ENCODE results near the gene PRDM12. TPM values are rescaled to one million over a fixed set of nuclear protein-coding genes. Genes with fewer than 3 reads are reported as not detected.

Gene PRDM12
- total RNA-seq, 1 donor: not detected

DNA sequence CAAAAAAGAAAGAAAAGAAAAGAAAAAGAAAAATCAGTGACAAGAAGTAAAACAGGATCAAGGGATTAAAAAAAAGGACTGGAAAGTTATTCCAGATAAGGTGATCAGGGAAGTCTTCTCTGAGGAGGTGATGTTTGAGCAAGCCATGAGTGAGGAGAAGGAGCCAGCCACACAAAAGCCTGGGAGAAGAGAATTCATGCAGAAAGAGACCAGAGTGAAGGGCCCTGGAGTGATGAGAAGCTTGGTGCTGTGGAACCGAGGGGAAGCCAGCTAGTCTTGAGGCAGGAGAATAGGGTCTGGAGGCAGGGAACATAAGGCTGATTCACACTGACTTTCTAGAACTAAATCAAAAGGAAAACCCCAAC is 25.2 kb downstream of the PRDM12 start:
- no peaks in the 10 kb centered on the region for H3K9me3 ChIP-seq (ENCODE audit: low read depth, low read length)

DNA sequence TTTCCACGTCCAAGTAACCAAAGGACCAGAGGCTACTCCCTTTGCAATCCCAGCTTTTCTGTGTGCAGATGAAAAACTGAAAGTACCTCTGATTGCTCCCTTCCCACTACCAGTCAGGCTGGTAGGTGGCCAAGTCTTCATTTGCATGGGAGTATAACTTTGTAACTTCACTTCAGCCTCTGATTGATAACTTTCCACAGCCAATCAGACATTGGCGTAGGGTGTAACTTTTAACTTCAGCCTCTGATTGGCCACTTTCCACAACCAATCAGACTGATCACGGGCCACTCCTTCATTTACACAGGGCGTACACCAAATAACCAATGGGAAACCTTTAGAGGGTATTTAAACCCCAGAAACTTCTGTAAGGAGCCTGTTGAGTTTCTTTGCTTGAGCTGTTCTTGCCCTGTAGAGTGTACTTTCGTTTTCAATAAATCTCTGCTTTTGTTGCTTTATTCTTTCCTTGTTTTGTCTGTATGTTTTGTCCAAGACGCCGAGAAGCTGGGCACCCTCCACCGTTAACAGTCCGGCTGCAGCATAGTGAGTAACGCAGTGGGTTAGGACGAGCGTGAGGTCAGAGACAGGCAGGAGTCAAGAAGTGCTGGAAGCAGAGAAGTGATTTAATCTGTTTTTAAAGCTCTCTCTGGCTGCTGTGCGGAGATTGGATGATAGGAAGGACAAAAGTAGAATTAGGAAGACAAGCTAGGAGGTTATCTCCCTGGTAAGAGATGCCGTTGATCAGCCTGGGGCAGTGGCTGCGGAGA is 25.7 kb downstream of the PRDM12 start:
- no peaks in the 10 kb centered on the region for H3K9me3 ChIP-seq (ENCODE audit: low read depth, low read length)
- H3K4me1 ChIP-seq (ENCODE audit: insufficient read depth, low read length): peaks cover 16% of the 10 kb centered on the region
- H3K27me3 ChIP-seq (ENCODE audit: insufficient read depth, low read length): peaks cover under 1% of the 10 kb centered on the region
- H3K4me3 ChIP-seq (ENCODE audit: low read length): no peak overlapping the region

More for the DNA sequence above, 25.2 kb downstream of the PRDM12 start:
- Histone ChIP-seq H3K4me1 (ENCODE audit: insufficient read depth, low read length) (peaks cover 12% of the 10 kb centered on the region), H3K27me3 (ENCODE audit: insufficient read depth, low read length) (peaks cover 4% of the 10 kb centered on the region), H3K4me3 (ENCODE audit: low read length) (no peak overlapping the region)

DNA sequence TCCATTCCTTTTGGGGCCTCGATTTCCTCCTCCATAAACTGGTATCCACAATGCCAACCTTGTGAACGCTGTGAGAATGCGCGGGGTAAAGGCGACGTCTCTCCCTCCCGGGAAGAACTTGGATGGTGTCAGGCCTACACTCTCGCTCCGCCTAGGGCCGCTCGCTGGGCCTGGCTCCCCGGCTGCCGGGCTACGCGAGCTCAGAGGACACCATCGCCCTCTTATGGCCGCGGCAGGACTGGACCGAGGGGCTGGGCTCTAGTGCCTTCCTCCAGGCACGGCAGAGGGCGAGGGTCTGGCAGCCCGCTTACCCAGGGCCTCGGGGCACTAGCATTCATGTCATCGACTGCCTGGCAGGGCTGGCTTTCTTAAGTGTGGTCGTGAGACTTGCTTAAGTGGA is 27.9 kb downstream of the PRDM12 start:
- peaks cover 16% of the 10 kb centered on the region for H3K4me1 ChIP-seq (ENCODE audit: insufficient read depth, low read length)
- H3K27me3 ChIP-seq (ENCODE audit: insufficient read depth, low read length): no peaks in the 10 kb centered on the region
- H3K9me3 ChIP-seq (ENCODE audit: low read depth, low read length): no peaks in the 10 kb centered on the region
- H3K4me3 ChIP-seq (ENCODE audit: low read length): no peak overlapping the region

DNA sequence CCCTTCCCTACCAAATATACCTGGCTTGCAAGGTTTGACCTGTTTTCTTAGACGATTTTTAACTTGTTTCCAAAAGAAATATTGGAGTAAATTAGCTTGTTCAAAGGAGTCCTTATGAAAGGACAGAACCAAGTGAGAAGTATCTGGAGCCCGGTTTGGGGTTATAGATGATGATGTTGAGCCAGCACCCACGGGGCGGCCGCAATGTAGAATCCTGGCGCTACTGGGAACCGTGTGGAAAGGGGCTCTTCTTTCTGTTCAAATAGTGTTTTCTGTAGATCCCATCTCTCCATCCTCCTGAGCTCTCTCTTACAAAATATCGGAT is 28.7 kb downstream of the PRDM12 start:
- peak overlapping the region; percentile 74 for H3K4me3 ChIP-seq (ENCODE audit: low read length)
- peaks cover 16% of the 10 kb centered on the region for H3K4me1 ChIP-seq (ENCODE audit: insufficient read depth, low read length)
- H3K27me3 ChIP-seq (ENCODE audit: insufficient read depth, low read length): no peaks in the 10 kb centered on the region
- no peaks in the 10 kb centered on the region for H3K9me3 ChIP-seq (ENCODE audit: low read depth, low read length)

DNA sequence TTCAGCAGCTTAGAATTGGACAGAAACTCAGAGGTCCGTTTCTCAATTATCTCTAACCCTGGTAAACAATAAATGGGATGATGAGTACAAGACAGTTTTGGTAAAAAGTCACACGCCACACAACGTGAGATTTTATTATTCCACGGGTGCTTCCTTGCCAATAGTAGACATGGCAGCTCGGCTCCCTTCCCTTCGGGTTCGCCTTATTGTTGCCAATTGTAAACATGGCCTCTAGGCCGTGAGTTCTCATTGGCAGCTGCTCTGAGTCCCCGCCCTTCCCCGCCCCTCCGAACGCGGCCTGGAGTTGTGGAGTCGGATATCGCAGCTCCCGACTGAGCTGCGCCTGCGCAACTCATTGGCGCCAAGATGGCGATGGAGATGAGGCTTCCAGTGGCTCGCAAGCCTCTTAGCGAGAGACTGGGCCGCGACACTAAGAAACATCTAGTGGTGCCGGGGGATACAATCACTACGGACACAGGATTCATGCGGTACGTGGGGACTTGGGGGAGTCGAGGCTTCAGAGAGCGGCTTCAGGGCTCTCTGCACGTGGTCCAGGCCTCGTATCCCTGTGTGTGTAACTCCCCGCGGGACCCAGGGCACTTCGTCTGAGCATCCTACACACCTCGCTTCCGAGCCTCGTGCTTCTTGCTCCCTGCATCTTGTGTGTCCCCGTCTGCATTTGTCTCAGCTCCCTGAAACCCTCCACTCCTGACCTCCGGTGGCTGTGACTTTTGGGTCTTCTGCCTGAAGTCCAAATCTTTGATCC is 29.2 kb downstream of the PRDM12 start, which contains the start of gene EXOSC2:
Gene EXOSC2, plus strand, starts transcription at position 355 of the 766 bp plus-strand sequence. Its CDS starts 12 bp downstream, at position 367.
- peak within 1 kb of the TSS; percentile 74 for H3K4me3 ChIP-seq (ENCODE audit: low read length)
- H3K27me3 ChIP-seq (ENCODE audit: insufficient read depth, low read length): no peaks in the 10 kb centered on the region
- peaks cover 16% of the 10 kb centered on the region for H3K4me1 ChIP-seq (ENCODE audit: insufficient read depth, low read length)
- no peaks in the 10 kb centered on the region for H3K9me3 ChIP-seq (ENCODE audit: low read depth, low read length)

DNA sequence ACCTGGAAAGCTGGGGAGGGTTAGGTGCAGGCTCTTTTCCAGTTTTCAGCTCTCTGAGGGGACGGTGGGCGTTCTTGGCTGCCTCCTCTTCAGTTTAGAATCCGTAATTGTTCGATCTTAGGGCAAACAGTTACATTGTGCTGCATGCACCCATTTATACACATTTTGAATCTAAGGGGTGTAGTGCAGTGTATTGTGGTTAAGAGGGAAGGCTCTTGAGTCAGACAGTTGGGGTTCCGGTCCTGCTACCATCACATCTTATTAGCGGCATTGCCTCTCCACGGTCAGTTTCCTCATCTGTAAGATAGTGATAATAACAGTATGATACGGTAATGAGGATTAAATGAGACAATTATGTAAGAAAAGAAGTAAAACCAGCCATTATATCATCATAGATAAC is 29.8 kb downstream of the PRDM12 start:
- H3K4me1 ChIP-seq (ENCODE audit: insufficient read depth, low read length): peaks cover 16% of the 10 kb centered on the region
- H3K9me3 ChIP-seq (ENCODE audit: low read depth, low read length): no peaks in the 10 kb centered on the region
- peak overlapping the region; percentile 74 for H3K4me3 ChIP-seq (ENCODE audit: low read length)
- no peaks in the 10 kb centered on the region for H3K27me3 ChIP-seq (ENCODE audit: insufficient read depth, low read length)

DNA sequence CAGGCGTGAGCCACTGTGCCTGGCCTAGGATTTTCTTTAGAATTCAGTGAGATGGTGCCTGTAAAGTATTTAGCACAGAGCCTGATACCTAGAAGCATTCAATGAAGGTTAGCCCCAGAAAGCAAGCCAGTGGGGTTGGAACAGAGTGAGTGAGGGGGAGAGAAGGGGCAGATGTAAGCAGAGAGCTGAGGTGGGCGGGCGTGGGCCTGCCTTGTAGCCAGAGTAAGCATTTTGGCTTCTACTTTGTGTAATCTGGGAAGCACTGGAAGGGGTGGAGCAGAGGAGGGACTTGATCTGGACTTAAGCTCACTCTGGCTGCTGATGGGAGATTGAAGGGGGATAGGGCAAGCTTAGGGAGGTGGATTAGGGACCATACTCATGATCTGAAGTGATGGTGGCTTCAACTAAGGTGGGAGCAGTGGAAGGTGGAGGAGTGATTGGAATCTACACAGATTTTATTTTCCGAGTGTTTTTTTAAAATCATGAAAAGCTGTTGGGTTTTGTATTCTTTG is 31.8 kb downstream of the PRDM12 start:
- Histone ChIP-seq H3K4me3 (ENCODE audit: low read length) (no peak overlapping the region), H3K27me3 (ENCODE audit: insufficient read depth, low read length) (no peaks in the 10 kb centered on the region), H3K4me1 (ENCODE audit: insufficient read depth, low read length) (peaks cover 16% of the 10 kb centered on the region), H3K9me3 (ENCODE audit: low read depth, low read length) (no peaks in the 10 kb centered on the region)

DNA sequence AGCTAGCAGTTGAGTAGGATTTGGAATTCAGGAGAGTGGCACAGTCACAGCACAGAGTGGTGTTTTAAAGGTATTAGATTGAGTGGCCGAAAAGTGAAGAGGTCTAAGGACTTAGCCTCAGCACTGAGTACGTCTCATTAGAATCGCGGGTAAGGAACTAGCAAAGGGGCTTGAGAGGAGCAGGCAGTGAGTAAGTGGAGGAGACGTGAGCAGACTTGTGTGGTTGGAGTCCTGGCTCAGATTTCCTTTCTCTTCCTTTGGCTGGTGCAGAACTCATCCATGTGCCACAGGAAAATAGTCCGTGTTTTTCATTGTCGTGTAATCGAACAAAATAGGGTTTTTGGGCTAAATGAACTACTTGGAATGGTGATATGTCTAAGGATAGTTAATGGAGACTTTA is 32.6 kb downstream of the PRDM12 start:
- Histone ChIP-seq H3K4me3 (ENCODE audit: low read length) (no peak overlapping the region), H3K27me3 (ENCODE audit: insufficient read depth, low read length) (no peaks in the 10 kb centered on the region), H3K4me1 (ENCODE audit: insufficient read depth, low read length) (peaks cover 16% of the 10 kb centered on the region), H3K9me3 (ENCODE audit: low read depth, low read length) (no peaks in the 10 kb centered on the region)

DNA sequence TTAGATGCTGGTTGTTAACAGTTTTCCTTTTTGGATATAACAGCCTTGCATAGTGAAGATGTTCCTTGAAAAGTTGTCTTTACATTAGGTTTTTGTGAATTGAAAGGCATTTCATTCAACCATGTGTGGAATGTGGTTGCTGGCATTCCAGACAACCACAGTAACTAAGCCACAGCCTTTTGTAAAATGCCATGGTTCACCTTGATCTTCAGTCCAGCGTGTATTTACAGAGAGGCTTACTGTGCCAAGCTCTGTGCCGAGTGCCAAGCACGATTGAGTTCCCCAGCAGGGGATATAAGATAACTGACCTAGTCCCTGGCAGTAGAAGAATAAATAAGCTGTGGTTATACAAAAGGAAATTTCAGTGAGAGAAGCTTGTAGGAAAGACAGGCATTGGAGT is 34.1 kb downstream of the PRDM12 start:
- peaks cover 12% of the 10 kb centered on the region for H3K4me1 ChIP-seq (ENCODE audit: insufficient read depth, low read length)
- H3K27me3 ChIP-seq (ENCODE audit: insufficient read depth, low read length): no peaks in the 10 kb centered on the region
- H3K4me3 ChIP-seq (ENCODE audit: low read length): no peak overlapping the region
- H3K9me3 ChIP-seq (ENCODE audit: low read depth, low read length): no peaks in the 10 kb centered on the region

DNA sequence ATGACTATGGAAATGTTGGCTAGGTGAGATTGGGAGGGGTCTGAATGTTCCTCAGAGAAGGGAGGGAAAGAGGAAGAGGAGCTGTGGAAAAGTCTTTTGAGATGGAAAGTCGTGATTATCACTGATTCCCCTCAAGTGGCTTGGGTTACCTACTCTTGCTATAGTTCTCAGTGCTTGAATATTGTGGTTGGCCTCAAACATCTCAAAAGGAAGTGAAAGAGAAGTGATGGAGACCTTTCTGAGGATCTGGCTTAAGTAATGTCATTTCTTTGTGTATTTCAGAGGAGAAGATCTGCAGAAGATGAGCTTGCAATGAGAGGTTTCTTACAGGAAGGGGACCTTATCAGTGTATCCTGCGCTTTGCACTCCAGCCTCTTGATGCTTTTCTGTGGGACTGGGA is 34.7 kb downstream of the PRDM12 start:
- peaks cover 9% of the 10 kb centered on the region for H3K4me1 ChIP-seq (ENCODE audit: insufficient read depth, low read length)

DNA sequence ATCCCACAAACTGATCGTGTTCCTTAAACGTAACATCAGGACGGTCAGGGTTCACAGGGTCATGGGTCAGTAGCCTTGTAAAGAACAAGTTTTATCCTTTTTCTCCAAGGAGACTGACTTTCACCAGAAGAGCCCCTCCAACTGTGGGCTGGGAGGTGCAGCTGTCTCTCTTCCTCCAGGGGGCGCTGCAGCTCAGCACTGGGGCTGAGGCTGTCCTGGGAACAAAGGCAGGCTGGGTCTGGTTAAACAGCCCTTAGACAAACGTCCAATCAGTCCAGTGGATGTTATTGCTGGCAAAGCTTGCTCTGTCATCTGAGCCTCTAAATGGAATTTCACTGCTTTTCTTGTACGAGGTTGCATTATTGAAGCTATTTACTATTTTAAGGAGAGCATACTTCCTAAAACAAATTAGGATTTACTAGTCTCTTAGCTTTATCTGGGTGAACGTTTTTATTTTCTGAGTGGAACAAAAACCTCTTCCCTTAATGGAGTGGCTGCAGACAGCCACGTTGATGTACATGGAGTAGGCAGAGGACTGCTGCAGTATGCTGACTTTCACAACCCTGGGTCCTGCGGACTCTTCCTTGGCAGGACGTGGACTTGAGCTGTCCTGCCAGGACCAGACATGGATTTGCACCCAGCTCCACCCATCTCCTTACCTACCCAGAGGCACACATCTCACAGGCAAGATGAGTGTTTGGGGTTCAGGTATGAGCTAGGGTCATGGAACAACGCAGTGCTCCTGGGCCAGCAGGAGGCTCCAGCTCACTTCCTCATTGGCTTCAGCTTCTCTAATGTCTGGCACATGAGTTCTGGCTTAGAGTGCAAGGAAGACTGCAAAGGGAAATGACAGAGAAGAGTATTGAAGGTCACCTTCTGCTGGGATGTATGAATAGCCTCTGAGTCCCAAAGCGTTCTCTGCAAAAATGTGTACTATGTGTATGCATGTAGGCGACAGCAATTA is 36.9 kb downstream of the PRDM12 start:
- Histone ChIP-seq H3K9me3 (ENCODE audit: low read depth, low read length) (no peaks in the 10 kb centered on the region), H3K27me3 (ENCODE audit: insufficient read depth, low read length) (no peaks in the 10 kb centered on the region), H3K4me1 (ENCODE audit: insufficient read depth, low read length) (no peaks in the 10 kb centered on the region), H3K4me3 (ENCODE audit: low read length) (no peak overlapping the region)

More for the DNA sequence above, 34.7 kb downstream of the PRDM12 start:
- no peak overlapping the region for H3K4me3 ChIP-seq (ENCODE audit: low read length)
- no peaks in the 10 kb centered on the region for H3K9me3 ChIP-seq (ENCODE audit: low read depth, low read length)
- H3K27me3 ChIP-seq (ENCODE audit: insufficient read depth, low read length): no peaks in the 10 kb centered on the region

DNA sequence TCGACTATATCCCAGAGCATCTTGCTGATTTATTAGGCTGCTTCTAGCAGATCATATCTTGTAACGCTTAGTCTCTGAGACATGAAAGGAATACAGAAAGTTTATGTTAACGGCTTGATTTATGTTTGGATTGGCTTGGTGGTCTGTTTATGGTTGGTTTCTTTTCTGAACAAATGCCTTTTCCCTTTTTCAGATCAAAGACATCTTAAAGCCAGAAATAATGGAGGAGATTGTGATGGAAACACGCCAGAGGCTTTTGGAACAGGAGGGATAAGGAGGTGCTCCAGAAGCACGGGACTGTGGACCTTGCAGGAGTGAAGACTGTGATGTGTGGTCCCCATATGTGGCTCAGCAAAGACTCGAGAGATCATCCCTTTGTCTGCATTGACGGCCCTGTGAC is 39.1 kb downstream of the PRDM12 start:
- Histone ChIP-seq H3K4me1 (ENCODE audit: insufficient read depth, low read length) (no peaks in the 10 kb centered on the region), H3K27me3 (ENCODE audit: insufficient read depth, low read length) (no peaks in the 10 kb centered on the region), H3K9me3 (ENCODE audit: low read depth, low read length) (no peaks in the 10 kb centered on the region)

DNA sequence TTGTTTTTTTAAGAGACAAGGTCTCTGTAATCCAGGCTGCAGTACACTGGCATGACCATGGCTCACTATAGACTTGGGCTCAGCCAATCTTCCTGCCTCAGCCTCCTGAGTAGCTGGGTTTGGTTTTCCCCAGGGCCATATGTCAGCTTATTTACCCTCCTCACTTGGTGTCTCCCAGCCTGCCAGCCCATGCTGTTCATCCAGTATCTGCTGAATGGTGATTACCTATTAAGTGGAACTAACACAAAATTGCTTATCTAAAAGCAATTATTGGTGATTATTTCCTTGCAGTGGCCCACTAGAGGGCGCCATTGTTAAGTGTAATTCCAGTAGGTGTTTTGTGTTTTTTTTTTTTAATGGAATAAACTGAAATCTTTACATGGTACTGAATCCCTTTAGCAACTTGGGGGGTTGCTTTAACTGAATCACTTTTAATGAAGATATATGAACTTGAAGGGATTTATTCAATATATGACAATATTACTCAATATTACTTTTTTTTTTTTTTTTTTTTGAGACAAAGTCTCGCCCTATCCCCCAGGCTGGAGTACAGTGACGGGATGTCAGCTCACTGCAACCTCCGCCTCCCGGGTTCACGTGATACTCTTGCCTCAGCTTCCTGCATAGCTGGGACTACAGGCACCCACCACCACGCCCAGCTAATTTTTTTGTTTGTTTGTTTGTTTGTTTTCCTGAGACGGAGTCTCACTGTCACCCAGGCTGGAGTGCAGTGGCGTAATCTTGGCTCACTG is 43.0 kb downstream of the PRDM12 start:
- H3K4me1 ChIP-seq (ENCODE audit: insufficient read depth, low read length): peaks cover 5% of the 10 kb centered on the region
- H3K27me3 ChIP-seq (ENCODE audit: insufficient read depth, low read length): no peaks in the 10 kb centered on the region
- H3K4me3 ChIP-seq (ENCODE audit: low read length): no peak overlapping the region
- no peaks in the 10 kb centered on the region for H3K9me3 ChIP-seq (ENCODE audit: low read depth, low read length)

More for the DNA sequence above, 39.1 kb downstream of the PRDM12 start:
- no peak overlapping the region for H3K4me3 ChIP-seq (ENCODE audit: low read length)

DNA sequence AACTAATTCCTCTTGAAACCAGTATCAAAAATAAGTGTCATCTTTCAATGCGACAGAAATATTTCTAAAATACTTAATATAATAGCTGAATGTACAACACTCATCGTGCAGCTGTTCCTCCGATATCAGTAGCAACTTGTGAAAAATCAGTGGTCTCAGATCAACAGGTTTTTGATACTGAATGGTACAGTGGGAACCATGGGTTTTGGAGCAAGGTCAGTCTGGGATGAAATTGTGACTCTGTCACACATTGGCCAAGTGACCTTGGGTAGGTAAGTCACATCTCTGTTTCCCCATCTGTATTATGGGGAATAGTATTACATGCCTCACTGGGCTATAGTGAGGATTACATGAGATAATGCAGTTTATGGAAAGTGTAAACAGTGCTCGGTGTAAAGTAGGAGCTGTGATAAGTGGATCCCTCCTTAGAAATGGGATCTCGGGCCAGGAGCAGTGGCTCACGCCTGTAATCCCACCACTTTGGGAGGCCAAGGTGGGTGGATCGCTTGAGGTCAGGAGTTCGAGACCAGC is 46.5 kb downstream of the PRDM12 start:
- H3K27me3 ChIP-seq (ENCODE audit: insufficient read depth, low read length): no peaks in the 10 kb centered on the region
- H3K4me3 ChIP-seq (ENCODE audit: low read length): no peak overlapping the region
- no peaks in the 10 kb centered on the region for H3K9me3 ChIP-seq (ENCODE audit: low read depth, low read length)
- H3K4me1 ChIP-seq (ENCODE audit: insufficient read depth, low read length): peaks cover 32% of the 10 kb centered on the region
